ENCODE data around the gene UST.

DNA sequence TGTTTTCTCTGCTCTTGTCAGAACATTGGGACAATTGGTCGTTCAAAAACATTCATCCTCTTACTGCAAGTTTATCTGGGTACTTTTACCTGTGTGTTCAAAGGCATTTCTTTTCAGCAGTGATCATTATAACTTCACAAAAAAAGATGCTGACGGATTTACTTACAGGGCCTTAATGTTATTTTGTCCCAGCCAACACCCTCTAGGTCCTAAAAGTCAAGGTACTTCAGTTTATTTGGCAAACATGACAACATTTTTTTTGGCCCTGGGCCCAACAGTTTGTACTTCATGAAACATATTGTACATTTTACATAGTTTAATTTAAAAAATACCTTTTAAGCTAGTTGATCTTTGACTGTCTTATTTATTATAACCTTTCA, 329.5 kb downstream of the UST start:
- TF ChIP-seq, protein P1, sequence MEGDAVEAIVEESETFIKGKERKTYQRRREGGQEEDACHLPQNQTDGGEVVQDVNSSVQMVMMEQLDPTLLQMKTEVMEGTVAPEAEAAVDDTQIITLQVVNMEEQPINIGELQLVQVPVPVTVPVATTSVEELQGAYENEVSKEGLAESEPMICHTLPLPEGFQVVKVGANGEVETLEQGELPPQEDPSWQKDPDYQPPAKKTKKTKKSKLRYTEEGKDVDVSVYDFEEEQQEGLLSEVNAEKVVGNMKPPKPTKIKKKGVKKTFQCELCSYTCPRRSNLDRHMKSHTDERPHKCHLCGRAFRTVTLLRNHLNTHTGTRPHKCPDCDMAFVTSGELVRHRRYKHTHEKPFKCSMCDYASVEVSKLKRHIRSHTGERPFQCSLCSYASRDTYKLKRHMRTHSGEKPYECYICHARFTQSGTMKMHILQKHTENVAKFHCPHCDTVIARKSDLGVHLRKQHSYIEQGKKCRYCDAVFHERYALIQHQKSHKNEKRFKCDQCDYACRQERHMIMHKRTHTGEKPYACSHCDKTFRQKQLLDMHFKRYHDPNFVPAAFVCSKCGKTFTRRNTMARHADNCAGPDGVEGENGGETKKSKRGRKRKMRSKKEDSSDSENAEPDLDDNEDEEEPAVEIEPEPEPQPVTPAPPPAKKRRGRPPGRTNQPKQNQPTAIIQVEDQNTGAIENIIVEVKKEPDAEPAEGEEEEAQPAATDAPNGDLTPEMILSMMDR (IDR thresholded peaks at IDR 0.05), result no peak
- TF ChIP-seq POLR2A (IDR thresholded peaks at IDR 0.05), result no peak
- no peak for TF ChIP-seq EP300 (IDR thresholded peaks at IDR 0.05)
